Suprapubic skin (tissue), 4 donors: ENCODE measurements around the gene CCDC27.

ENCODE experiments used
- CTCF ChIP-seq, 2 donors: fragments of 200-600 bp in 1 of 2; fragments of 450-650 bp in 1 of 2; sonication (generic) in 1 of 2; IDR thresholded peaks; one replicate each; pipeline ENCODE4 v1.5.1; 2016 to 2019; ENCODE audit warnings: antibody characterized with exemption in 2 of 2, mild to moderate bottlenecking in 1 of 2, moderate library complexity in 1 of 2
- EP300 ChIP-seq: sonication (generic); formaldehyde crosslinking; IDR thresholded peaks from one replicate; pipeline ENCODE4 v1.6.1; 2017; ENCODE audit warnings: antibody characterized with exemption
- POLR2A ChIP-seq, 2 donors: fragments of 450-650 bp; IDR thresholded peaks; one replicate each; pipeline ENCODE4 v1.6.1; 2017; ENCODE audit warnings: antibody characterized with exemption in 2 of 2, mild to moderate bottlenecking in 2 of 2, moderate library complexity in 2 of 2
- POLR2AphosphoS5 ChIP-seq, 3 donors: sonication (generic); formaldehyde crosslinking; IDR thresholded peaks; one replicate each; pipeline ENCODE4 v1.6.1; 2017; ENCODE audit warnings: antibody characterized with exemption in 3 of 3

GRCh38 chr1:3817821-3818597 lies 65.8 kb downstream of the CCDC27 start:
- TF ChIP-seq POLR2A (IDR thresholded peaks at IDR 0.05) = no peak
- TF ChIP-seq CTCF (IDR thresholded peaks at IDR 0.05) = no peak
- TF ChIP-seq EP300 = no peak
- no peak for TF ChIP-seq POLR2AphosphoS5 (IDR thresholded peaks at IDR 0.05)
